Measurements from ENCODE around the gene CLINT1. TPM values are rescaled to one million over a fixed set of nuclear protein-coding genes. Genes with fewer than 3 reads are reported as not detected.

The CLINT1 gene
- polyA plus RNA-seq, 3 donors = 67.4 to 100 (median 71.9) TPM

- no peak overlapping the region for H3K27ac ChIP-seq (ENCODE audit: low read depth in 1 of 2, low read length in 2 of 2)
- H3K79me2 ChIP-seq (ENCODE audit: insufficient read depth, low read length) = peaks cover 100% of the 10 kb centered on the region
- 80% methylated on average over 1 of the region's 4 CpGs for WGBS (ENCODE audit: insufficient coverage)
- H3K4me3 ChIP-seq (replicated peaks in 1 of 3; ENCODE audit: low read depth in 2 of 3, low read length in 3 of 3) = no peak overlapping the region
- Mint-ChIP-seq H3K36me3 (peaks cover 3 to 19% of the 10 kb centered on the region in 2 donors), H3K27me3 (ENCODE audit: low read depth in 3 of 3) (peaks cover 0 to 2% (median 0%) of the 10 kb centered on the region in 3 donors), H3K4me3 (no peak overlapping the region), H3K27ac (peak overlapping the region in 3 of 7 donors; percentile 26 to 75 (median 36)), H3K9me3 (no peaks in the 10 kb centered on the region), H3K4me1 (peaks cover 40% of the 10 kb centered on the region)
- peaks cover 2 to 4% of the 10 kb centered on the region in 2 donors for H3K36me3 ChIP-seq (replicated peaks in 1 of 2; ENCODE audit: control insufficient read depth in 1 of 2, insufficient read depth in 2 of 2, low read length in 2 of 2)
- no peak overlapping the region for H2AFZ ChIP-seq (ENCODE audit: insufficient read depth, low read depth, low read length, poor library complexity, severe bottlenecking)
- intact Hi-C loops (cut with micrococcal nuclease) = loop anchor here in 1 of 2 donors (5.0 kb wide), 1 partner anchor 1278 kb away; no protein-coding TSS in a partner anchor
- TF ChIP-seq CTCF (IDR thresholded peaks at IDR 0.05) = peak; percentile 40
- no peak overlapping the region for H3K9ac ChIP-seq (ENCODE audit: insufficient read depth, low read length, poor library complexity, severe bottlenecking)
- no peak for DNase-seq
- H3K9me3 ChIP-seq (replicated peaks in 1 of 2; ENCODE audit: control insufficient read depth in 1 of 2, insufficient read depth in 1 of 2, low read length in 2 of 2) = no peaks in the 10 kb centered on the region
- H3K4me1 ChIP-seq (ENCODE audit: control insufficient read depth in 1 of 2, insufficient read depth in 2 of 2, low read length in 2 of 2) = peaks cover 3 to 7% of the 10 kb centered on the region in 2 donors
- no peak overlapping the region for H3K4me2 ChIP-seq (replicated peaks; ENCODE audit: extremely low read depth, low read length, poor library complexity, severe bottlenecking)
- peaks cover 99% of the 10 kb centered on the region for H4K20me1 ChIP-seq (ENCODE audit: insufficient read depth, low read length)
- H3K27me3 ChIP-seq (ENCODE audit: control insufficient read depth in 2 of 2, insufficient read depth in 2 of 2, low read length in 2 of 2) = no peaks in the 10 kb centered on the region
These were observed 29.9 kb downstream of the CLINT1 start for GRCh38 chr5:157828944-157829639.

DNA sequence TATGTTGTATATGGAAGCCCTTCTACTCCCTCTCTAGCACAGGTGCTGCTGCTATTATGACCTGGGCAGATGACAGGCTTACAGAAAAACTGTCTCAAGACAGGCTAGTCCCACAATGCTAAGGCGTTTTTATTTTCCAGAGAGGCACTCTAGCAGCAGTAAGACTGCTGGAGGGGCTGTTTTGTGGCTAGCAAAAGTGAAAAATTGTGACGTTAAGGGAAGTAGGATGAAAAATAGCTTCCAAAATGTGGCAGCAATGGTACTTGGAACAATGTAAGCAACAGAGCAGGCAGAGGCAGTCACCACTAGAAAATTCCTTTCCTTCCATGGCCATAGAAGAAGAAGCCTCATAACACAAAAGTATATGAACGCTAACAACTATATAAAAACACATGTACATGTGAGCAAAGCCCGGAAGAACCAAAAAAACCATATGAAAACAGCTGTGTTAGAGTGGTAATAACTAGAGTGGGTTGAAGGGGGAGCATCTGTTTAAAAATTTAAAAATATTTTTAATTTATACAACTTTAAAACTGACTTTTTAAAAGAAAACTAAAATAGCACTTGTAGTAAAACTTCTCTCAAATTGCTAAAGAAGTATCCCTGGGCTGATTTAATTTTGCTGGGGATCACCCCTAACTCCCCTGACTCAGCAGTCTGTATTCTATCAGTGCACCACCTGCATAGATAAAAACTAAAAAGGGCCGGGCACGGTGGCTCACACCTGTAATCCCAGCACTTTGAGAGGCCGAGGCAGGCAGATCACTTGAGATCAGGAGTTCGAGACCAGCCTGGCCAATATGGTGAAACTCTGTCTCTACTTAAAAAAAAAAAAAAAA is 30.6 kb downstream of the CLINT1 start:
- DNase-seq = no peak
- peaks cover 99% of the 10 kb centered on the region for H4K20me1 ChIP-seq (ENCODE audit: insufficient read depth, low read length)
- H3K36me3 ChIP-seq (replicated peaks in 1 of 2; ENCODE audit: control insufficient read depth in 1 of 2, insufficient read depth in 2 of 2, low read length in 2 of 2) = peaks cover 2 to 4% of the 10 kb centered on the region in 2 donors
- H3K27me3 ChIP-seq (ENCODE audit: control insufficient read depth in 2 of 2, insufficient read depth in 2 of 2, low read length in 2 of 2) = no peaks in the 10 kb centered on the region
- H3K9ac ChIP-seq (ENCODE audit: insufficient read depth, low read length, poor library complexity, severe bottlenecking) = no peak overlapping the region
- no peak overlapping the region for H3K4me2 ChIP-seq (replicated peaks; ENCODE audit: extremely low read depth, low read length, poor library complexity, severe bottlenecking)
- H3K4me3 Mint-ChIP-seq = no peak overlapping the region
- H3K27ac Mint-ChIP-seq = peak overlapping the region in 6 of 7 donors; percentile 17 to 69 (median 46)
- H3K4me1 ChIP-seq (ENCODE audit: control insufficient read depth in 1 of 2, insufficient read depth in 2 of 2, low read length in 2 of 2) = peaks cover under 1 to 7% of the 10 kb centered on the region in 2 donors
- H3K36me3 Mint-ChIP-seq = peaks cover 3 to 14% of the 10 kb centered on the region in 2 donors
- no peaks in the 10 kb centered on the region for H3K9me3 Mint-ChIP-seq
- peaks cover 33% of the 10 kb centered on the region for H3K4me1 Mint-ChIP-seq
- no peaks in the 10 kb centered on the region for H3K9me3 ChIP-seq (replicated peaks in 1 of 2; ENCODE audit: control insufficient read depth in 1 of 2, insufficient read depth in 1 of 2, low read length in 2 of 2)
- H3K27ac ChIP-seq (ENCODE audit: low read depth in 1 of 2, low read length in 2 of 2) = peak overlapping the region in 1 of 2 donors; percentile 52
- peaks cover 0 to 2% (median 0%) of the 10 kb centered on the region in 3 donors for H3K27me3 Mint-ChIP-seq (ENCODE audit: low read depth in 3 of 3)
- H2AFZ ChIP-seq (ENCODE audit: insufficient read depth, low read depth, low read length, poor library complexity, severe bottlenecking) = no peak overlapping the region
- 18% methylated on average over 4 of the region's 8 CpGs for WGBS (ENCODE audit: insufficient coverage)
- no peak overlapping the region for H3K4me3 ChIP-seq (replicated peaks in 1 of 3; ENCODE audit: low read depth in 2 of 3, low read length in 3 of 3)
- intact Hi-C loops (cut with micrococcal nuclease) = loop anchor here in 1 of 2 donors (5.0 kb wide), 1 partner anchor 1279 kb away; no protein-coding TSS in a partner anchor
- H3K79me2 ChIP-seq (ENCODE audit: insufficient read depth, low read length) = peaks cover 100% of the 10 kb centered on the region
- peak; percentile 8 for TF ChIP-seq CTCF (IDR thresholded peaks at IDR 0.05)

Data from CD14-positive monocyte (primary cell).